ENCODE results near the gene TOMM20L.
A peak's percentile ranks its signal among the peaks of the same experiment; 100 is the strongest.
"Not testable (repeated sequence)": the region's sequence is repeated elsewhere in the genome, so short reads cannot be mapped to it uniquely, and the experiment has no call there.

Gene TOMM20L

DNA sequence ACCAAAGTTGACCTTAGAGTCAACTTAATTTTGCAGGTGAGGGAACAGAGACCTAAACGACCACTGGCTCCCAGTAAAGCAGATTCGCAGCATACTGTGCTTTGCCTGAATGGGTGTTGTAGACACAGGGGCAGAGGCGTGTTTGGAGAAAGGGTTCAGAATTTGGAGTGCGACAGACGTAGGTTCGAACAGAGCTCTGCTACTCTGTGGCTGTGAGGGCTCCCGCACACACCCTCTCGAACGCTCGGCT lies 243 bp upstream of the TOMM20L start:
- H3K4me3 ChIP-seq (ENCODE audit: low read depth in 1 of 2, low read length in 2 of 2): peak overlapping the region; percentile 58 to 70
- H3K9me3 ChIP-seq (ENCODE audit: control insufficient read depth in 1 of 2, low read length in 2 of 2): no peaks in the 10 kb centered on the region
- H3K27me3 ChIP-seq (ENCODE audit: low read depth, low read length): no peaks in the 10 kb centered on the region
- H3K27ac ChIP-seq (ENCODE audit: low read length): no peak overlapping the region
- H3K4me1 ChIP-seq (ENCODE audit: control insufficient read depth in 1 of 2, insufficient read depth in 2 of 2, low read length in 2 of 2): no peaks in the 10 kb centered on the region
- H3K36me3 ChIP-seq (ENCODE audit: control insufficient read depth in 1 of 2, insufficient read depth in 2 of 2, low read length in 2 of 2): no peaks in the 10 kb centered on the region

- H3K9me3 ChIP-seq (ENCODE audit: control insufficient read depth in 1 of 2, low read length in 2 of 2): no peaks in the 10 kb centered on the region
- no peak overlapping the region for H3K27ac ChIP-seq (ENCODE audit: low read length)
- no peaks in the 10 kb centered on the region for H3K36me3 ChIP-seq (ENCODE audit: control insufficient read depth in 1 of 2, insufficient read depth in 2 of 2, low read length in 2 of 2)
- H3K27me3 ChIP-seq (ENCODE audit: low read depth, low read length): no peaks in the 10 kb centered on the region
- no peak overlapping the region for H3K4me3 ChIP-seq (ENCODE audit: low read depth in 1 of 2, low read length in 2 of 2)
- no peaks in the 10 kb centered on the region for H3K4me1 ChIP-seq (ENCODE audit: control insufficient read depth in 1 of 2, insufficient read depth in 2 of 2, low read length in 2 of 2)
Measured at GRCh38 chr14:58397156-58397555, 1.4 kb downstream of the TOMM20L start.

DNA sequence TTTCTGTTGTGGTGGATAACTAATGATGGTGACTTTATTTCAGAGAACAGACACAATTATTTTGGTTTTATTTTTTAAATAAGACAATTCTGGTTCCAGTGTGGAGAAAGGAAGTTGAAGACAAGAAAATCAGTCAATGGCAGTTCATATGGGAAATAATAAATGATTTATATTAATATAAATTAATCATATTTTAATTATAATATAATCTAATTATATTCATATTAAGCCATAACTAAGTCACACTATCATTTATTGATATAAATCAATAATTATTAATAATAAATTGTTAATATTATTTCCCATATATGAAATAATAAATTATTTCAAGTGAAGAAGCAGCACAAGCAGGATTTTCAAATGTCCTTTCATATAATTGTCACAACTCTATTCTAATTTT lies 2.8 kb downstream of the TOMM20L start:
- no peaks in the 10 kb centered on the region for H3K4me1 ChIP-seq (ENCODE audit: control insufficient read depth in 1 of 2, insufficient read depth in 2 of 2, low read length in 2 of 2)
- H3K36me3 ChIP-seq (ENCODE audit: control insufficient read depth in 1 of 2, insufficient read depth in 2 of 2, low read length in 2 of 2): no peaks in the 10 kb centered on the region
- no peaks in the 10 kb centered on the region for H3K9me3 ChIP-seq (ENCODE audit: control insufficient read depth in 1 of 2, low read length in 2 of 2)
- no peak overlapping the region for H3K27ac ChIP-seq (ENCODE audit: low read length)
- no peak overlapping the region for H3K4me3 ChIP-seq (ENCODE audit: low read depth in 1 of 2, low read length in 2 of 2)
- no peaks in the 10 kb centered on the region for H3K27me3 ChIP-seq (ENCODE audit: low read depth, low read length)

GRCh38 chr14:58398895-58399294 lies 3.2 kb downstream of the TOMM20L start:
- Histone ChIP-seq H3K4me3 (ENCODE audit: low read depth in 1 of 2, low read length in 2 of 2) (no peak overlapping the region), H3K27ac (ENCODE audit: low read length) (no peak overlapping the region), H3K36me3 (ENCODE audit: control insufficient read depth in 1 of 2, insufficient read depth in 2 of 2, low read length in 2 of 2) (no peaks in the 10 kb centered on the region), H3K4me1 (ENCODE audit: control insufficient read depth in 1 of 2, insufficient read depth in 2 of 2, low read length in 2 of 2) (no peaks in the 10 kb centered on the region), H3K27me3 (ENCODE audit: low read depth, low read length) (no peaks in the 10 kb centered on the region), H3K9me3 (ENCODE audit: control insufficient read depth in 1 of 2, low read length in 2 of 2) (no peaks in the 10 kb centered on the region)

DNA sequence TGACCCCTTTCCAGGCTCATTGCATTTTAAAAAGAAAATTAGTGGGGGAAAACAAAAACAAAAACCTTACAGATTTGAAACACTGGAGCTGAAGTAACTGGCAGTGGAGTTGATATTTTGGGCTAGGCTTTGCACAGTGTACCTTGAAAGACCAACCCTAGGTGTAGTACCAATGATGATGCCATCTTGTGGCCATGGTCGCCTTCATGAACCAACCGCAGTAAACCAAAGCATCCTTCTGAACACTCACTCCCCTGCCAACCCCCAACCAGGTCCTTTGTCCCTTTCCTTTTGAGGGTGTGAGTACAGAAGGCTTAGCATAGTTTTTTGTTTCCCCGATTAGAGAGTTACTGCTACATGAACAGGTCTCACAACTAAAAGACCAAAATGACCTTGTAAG lies 5.9 kb downstream of the TOMM20L start:
- no peaks in the 10 kb centered on the region for H3K27me3 ChIP-seq (ENCODE audit: low read depth, low read length)
- no peaks in the 10 kb centered on the region for H3K9me3 ChIP-seq (ENCODE audit: control insufficient read depth in 1 of 2, low read length in 2 of 2)
- no peak overlapping the region for H3K4me3 ChIP-seq (ENCODE audit: low read depth in 1 of 2, low read length in 2 of 2)
- H3K27ac ChIP-seq (ENCODE audit: low read length): no peak overlapping the region
- no peaks in the 10 kb centered on the region for H3K4me1 ChIP-seq (ENCODE audit: control insufficient read depth in 1 of 2, insufficient read depth in 2 of 2, low read length in 2 of 2)
- H3K36me3 ChIP-seq (ENCODE audit: control insufficient read depth in 1 of 2, insufficient read depth in 2 of 2, low read length in 2 of 2): no peaks in the 10 kb centered on the region

DNA sequence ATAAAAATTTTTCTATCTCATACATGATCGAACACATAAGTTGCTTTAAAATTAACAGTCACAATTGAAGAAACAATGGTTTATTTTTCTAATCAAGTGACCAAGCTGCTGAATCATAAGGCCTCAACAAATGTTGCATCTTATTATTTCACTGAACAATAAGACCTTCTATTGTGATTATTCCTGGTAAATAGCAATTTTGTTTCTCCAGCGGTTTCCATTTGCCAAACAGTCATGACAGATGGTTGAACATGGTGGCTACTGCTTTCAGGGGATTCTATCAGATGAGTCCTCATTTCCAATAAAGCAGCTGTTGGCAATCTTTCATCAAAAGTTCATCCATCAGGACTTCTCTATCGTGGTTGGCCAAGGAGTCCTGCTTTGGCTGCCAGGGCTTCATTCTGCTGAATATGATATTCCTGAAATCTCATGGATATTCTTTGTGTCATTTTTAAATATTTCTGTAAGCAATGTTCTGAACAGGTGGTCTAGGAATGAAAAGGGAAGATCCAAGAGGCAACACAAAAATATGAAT lies 13.0 kb downstream of the TOMM20L start:
- peaks cover 24 to 32% of the 10 kb centered on the region in 2 donors for H3K36me3 ChIP-seq (ENCODE audit: control insufficient read depth in 1 of 2, insufficient read depth in 2 of 2, low read length in 2 of 2)
- no peak overlapping the region for H3K4me3 ChIP-seq (ENCODE audit: low read depth in 1 of 2, low read length in 2 of 2)
- no peak overlapping the region for H3K27ac ChIP-seq (ENCODE audit: low read length)

DNA sequence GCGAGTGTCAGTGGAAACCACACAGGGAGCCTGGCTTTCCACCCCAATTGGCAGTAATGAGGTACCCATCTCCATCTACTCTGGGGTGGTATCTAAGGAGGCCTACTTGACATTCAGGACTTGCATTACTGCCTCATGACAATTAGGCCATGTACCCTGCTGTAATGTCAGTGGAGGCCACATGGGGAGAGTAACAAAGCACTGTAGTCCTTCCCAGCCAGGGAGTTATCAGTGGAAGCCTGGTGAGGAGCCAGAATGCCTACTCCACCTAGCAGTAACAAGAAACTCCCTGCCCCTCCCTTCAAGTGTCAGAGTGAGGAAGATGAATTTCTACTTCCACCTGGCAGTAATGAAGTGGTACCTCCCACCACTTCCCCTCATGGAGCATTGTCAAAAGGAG lies 19.1 kb downstream of the TOMM20L start:
- Histone ChIP-seq H3K4me1 (ENCODE audit: control insufficient read depth in 1 of 2, insufficient read depth in 2 of 2, low read length in 2 of 2) (no peaks in the 10 kb centered on the region), H3K36me3 (ENCODE audit: control insufficient read depth in 1 of 2, insufficient read depth in 2 of 2, low read length in 2 of 2) (peaks cover 19 to 35% of the 10 kb centered on the region in 2 donors), H3K9me3 (ENCODE audit: control insufficient read depth in 1 of 2, low read length in 2 of 2) (no peaks in the 10 kb centered on the region), H3K27ac (ENCODE audit: low read length) (no peak overlapping the region), H3K4me3 (ENCODE audit: low read depth in 1 of 2, low read length in 2 of 2) (no peak overlapping the region), H3K27me3 (ENCODE audit: low read depth, low read length) (no peaks in the 10 kb centered on the region)

More for the DNA sequence above, 13.0 kb downstream of the TOMM20L start:
- H3K9me3 ChIP-seq (ENCODE audit: control insufficient read depth in 1 of 2, low read length in 2 of 2): no peaks in the 10 kb centered on the region
- no peaks in the 10 kb centered on the region for H3K4me1 ChIP-seq (ENCODE audit: control insufficient read depth in 1 of 2, insufficient read depth in 2 of 2, low read length in 2 of 2)
- no peaks in the 10 kb centered on the region for H3K27me3 ChIP-seq (ENCODE audit: low read depth, low read length)

DNA sequence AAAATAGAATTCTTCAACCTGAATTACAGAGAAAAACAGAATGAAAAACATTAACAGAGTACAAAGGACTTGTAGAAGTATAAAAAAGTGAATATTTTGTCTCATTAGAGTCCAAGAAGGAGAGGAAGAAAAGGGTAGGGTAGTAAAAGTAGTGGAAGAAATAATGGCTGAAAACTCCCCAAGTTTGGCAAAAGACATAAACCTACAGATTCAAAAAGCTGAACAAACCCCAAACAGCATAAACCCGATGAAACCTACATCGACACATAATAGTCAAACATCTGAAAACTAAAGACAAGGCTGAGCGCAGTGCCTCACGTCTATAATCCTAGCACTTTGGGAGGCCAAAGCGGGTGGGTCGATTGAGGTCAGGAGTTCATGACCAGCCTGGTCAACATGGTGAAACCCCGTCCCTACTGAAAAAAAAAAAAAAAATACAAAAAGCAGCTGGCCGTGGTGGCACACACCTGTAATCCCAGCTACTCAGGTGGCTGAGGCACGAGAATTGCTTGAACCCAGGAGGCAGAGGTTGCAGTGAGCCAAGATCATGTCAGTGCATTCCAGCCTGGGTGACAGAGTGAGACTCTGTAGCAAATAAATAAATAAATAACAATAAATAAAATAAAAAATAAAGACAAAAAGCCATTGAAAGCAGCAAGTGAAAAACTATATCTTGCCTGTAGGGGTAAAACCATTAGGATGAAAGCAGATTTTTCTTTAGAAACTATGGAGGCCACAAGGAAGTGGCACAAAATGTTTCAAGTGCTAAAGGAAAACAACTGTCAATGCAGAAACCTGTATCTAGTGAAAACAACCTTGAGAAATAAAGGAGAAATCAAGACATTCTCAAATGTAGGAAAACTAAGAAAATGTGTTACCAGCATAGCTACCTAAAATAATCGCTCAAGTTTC lies 20.2 kb downstream of the TOMM20L start:
- no peaks in the 10 kb centered on the region for H3K27me3 ChIP-seq (ENCODE audit: low read depth, low read length)
- H3K36me3 ChIP-seq (ENCODE audit: control insufficient read depth in 1 of 2, insufficient read depth in 2 of 2, low read length in 2 of 2): peaks cover 16 to 27% of the 10 kb centered on the region in 2 donors
- no peak overlapping the region for H3K27ac ChIP-seq (ENCODE audit: low read length)
- no peak overlapping the region for H3K4me3 ChIP-seq (ENCODE audit: low read depth in 1 of 2, low read length in 2 of 2)
- no peaks in the 10 kb centered on the region for H3K9me3 ChIP-seq (ENCODE audit: control insufficient read depth in 1 of 2, low read length in 2 of 2)
- H3K4me1 ChIP-seq (ENCODE audit: control insufficient read depth in 1 of 2, insufficient read depth in 2 of 2, low read length in 2 of 2): no peaks in the 10 kb centered on the region

- not testable (repeated sequence) for H3K4me1 ChIP-seq (ENCODE audit: control insufficient read depth in 1 of 2, insufficient read depth in 2 of 2, low read length in 2 of 2); H3K27me3 ChIP-seq (ENCODE audit: low read depth, low read length); H3K27ac ChIP-seq (ENCODE audit: low read length); H3K4me3 ChIP-seq (ENCODE audit: low read depth in 1 of 2, low read length in 2 of 2); H3K9me3 ChIP-seq (ENCODE audit: control insufficient read depth in 1 of 2, low read length in 2 of 2)
- peaks cover 25 to 28% of the 10 kb centered on the region in 2 donors for H3K36me3 ChIP-seq (ENCODE audit: control insufficient read depth in 1 of 2, insufficient read depth in 2 of 2, low read length in 2 of 2)
Measured at GRCh38 chr14:58416934-58417333, 21.2 kb downstream of the TOMM20L start.

DNA sequence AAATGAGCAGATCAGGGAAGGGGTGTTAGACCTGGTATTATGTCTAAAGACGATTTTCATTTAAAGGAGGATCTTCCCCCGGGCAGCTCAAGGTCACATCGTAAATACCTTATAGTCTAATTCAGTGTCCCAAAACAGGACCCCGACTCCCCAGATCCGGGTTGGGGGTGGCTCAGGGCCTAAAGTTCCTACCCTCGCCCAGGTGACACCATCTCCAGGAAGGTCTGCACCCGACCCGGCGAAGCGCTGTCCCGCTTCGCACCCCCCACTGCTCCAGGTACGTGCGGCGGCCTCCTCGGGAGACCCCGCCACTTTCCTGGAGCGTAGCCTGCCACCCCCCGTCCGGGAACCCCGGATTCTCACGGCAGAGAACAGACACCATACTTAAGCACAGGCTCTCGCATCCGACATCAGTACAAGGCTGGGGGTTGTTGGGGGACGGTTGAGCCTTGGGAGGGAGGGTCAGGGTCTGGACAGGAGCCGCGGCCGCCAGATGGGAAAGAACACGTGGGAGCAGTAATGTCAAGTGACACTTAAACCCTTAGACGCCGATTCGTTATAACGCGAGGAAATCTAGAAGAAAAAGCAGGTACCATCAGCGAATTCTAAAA lies 31.0 kb downstream of the TOMM20L start:
- Histone ChIP-seq H3K27me3 (ENCODE audit: low read depth, low read length) (no peaks in the 10 kb centered on the region), H3K4me3 (ENCODE audit: low read depth in 1 of 2, low read length in 2 of 2) (peak overlapping the region; percentile 98 to 99), H3K36me3 (ENCODE audit: control insufficient read depth in 1 of 2, insufficient read depth in 2 of 2, low read length in 2 of 2) (peaks cover under 1 to 3% of the 10 kb centered on the region in 2 donors), H3K4me1 (ENCODE audit: control insufficient read depth in 1 of 2, insufficient read depth in 2 of 2, low read length in 2 of 2) (peaks cover 4 to 25% of the 10 kb centered on the region in 2 donors), H3K27ac (ENCODE audit: low read length) (peak overlapping the region; percentile 100), H3K9me3 (ENCODE audit: control insufficient read depth in 1 of 2, low read length in 2 of 2) (no peaks in the 10 kb centered on the region)

- Histone ChIP-seq H3K9me3 (ENCODE audit: control insufficient read depth in 1 of 2, low read length in 2 of 2) (no peaks in the 10 kb centered on the region), H3K36me3 (ENCODE audit: control insufficient read depth in 1 of 2, insufficient read depth in 2 of 2, low read length in 2 of 2) (peaks cover 0 to 5% of the 10 kb centered on the region in 2 donors), H3K27me3 (ENCODE audit: low read depth, low read length) (no peaks in the 10 kb centered on the region), H3K4me3 (ENCODE audit: low read depth in 1 of 2, low read length in 2 of 2) (peak within 1 kb of the TSS; percentile 98 to 99), H3K27ac (ENCODE audit: low read length) (peak within 1 kb of the TSS; percentile 100), H3K4me1 (ENCODE audit: control insufficient read depth in 1 of 2, insufficient read depth in 2 of 2, low read length in 2 of 2) (peaks cover 4 to 25% of the 10 kb centered on the region in 2 donors)
Measured at GRCh38 chr14:58427281-58428117, 31.8 kb downstream of the TOMM20L start, which contains the start of the genes KIAA0586 and TIMM9. Gene KIAA0586 (plus strand): TSS chr14:58427719. CDS start chr14:58428265, 546 bp downstream. Gene TIMM9 (minus strand): TSS chr14:58427531. CDS start chr14:58411945, 15,586 bp downstream.
